Transverse colon (tissue), 4 donors: Measurements from ENCODE around the gene LINGO1.

Source experiments
- EP300 ChIP-seq: sonication (generic); formaldehyde crosslinking; IDR thresholded peaks from one replicate; pipeline ENCODE4 v1.6.1; 2017; ENCODE audit warnings: antibody characterized with exemption, low read depth
- POLR2A ChIP-seq: fragments of 450-650 bp; IDR thresholded peaks from one replicate; pipeline ENCODE4 v1.6.1; 2016; ENCODE audit warnings: antibody characterized with exemption, mild to moderate bottlenecking, moderate library complexity
- POLR2AphosphoS5 ChIP-seq, 3 donors: sonication (generic); formaldehyde crosslinking; IDR thresholded peaks; one replicate each; pipeline ENCODE4 v1.6.1; 2016; ENCODE audit warnings: antibody characterized with exemption in 3 of 3
- TF ChIP-seq, protein P1 (sequence below), 5 experiments: fragments of 200-600 bp in 3 of 5; fragments of 450-650 bp in 2 of 5; sonication (generic) in 3 of 5; IDR thresholded peaks; 1 replicate in 2 of 5; 2 replicates in 3 of 5; pipeline ENCODE4 v1.5.1; 2016 to 2017; ENCODE audit warnings: antibody characterized with exemption in 5 of 5, inconsistent platforms in 3 of 5, mild to moderate bottlenecking in 2 of 5, moderate library complexity in 1 of 5

DNA sequence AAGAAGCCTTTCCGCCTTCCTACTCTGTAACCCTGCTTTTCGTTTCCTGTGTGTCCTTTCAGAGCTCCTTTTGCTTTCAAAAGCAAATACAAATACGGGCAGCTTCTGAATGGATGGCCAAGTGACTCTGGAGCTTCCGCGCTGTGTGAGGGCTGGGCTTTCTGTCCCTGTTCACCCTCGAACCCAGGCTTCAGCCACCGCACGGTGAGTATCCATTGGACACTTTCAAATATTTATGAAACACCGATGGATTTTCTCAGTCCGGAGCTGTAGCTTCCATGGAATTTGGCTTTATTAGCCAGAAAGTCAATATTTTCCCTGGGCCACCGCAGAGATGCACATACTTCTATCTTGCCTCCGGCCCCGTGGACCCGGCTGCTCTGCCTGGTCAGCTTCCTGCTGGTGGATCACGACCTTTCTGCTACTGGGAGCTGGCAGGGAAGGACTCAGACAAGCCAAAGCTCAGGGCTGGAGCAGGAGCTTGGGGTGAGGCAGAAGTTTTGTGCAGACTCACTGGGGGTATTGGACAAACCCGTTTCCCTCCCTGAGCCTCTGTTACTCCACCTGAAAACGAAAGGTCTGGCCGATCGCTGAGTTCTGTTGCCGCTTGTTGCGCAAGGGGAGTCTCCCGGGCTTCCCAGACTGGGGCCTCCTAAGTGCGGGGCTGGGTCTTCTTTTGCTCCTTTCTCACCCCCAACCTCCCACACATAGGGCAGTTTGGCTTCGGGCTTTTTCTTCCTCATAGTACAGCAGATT, 63.6 kb downstream of the LINGO1 start:
- TF ChIP-seq POLR2A = no peak
- TF ChIP-seq, protein P1, sequence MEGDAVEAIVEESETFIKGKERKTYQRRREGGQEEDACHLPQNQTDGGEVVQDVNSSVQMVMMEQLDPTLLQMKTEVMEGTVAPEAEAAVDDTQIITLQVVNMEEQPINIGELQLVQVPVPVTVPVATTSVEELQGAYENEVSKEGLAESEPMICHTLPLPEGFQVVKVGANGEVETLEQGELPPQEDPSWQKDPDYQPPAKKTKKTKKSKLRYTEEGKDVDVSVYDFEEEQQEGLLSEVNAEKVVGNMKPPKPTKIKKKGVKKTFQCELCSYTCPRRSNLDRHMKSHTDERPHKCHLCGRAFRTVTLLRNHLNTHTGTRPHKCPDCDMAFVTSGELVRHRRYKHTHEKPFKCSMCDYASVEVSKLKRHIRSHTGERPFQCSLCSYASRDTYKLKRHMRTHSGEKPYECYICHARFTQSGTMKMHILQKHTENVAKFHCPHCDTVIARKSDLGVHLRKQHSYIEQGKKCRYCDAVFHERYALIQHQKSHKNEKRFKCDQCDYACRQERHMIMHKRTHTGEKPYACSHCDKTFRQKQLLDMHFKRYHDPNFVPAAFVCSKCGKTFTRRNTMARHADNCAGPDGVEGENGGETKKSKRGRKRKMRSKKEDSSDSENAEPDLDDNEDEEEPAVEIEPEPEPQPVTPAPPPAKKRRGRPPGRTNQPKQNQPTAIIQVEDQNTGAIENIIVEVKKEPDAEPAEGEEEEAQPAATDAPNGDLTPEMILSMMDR (IDR thresholded peaks at IDR 0.05) = no peak
- no peak for TF ChIP-seq POLR2AphosphoS5 (IDR thresholded peaks at IDR 0.05)
- TF ChIP-seq EP300 = no peak
